Neural progenitor cell (in vitro differentiated cells): ENCODE results near the gene HS3ST5. TPM values are rescaled to one million over a fixed set of nuclear protein-coding genes. Genes with fewer than 3 reads are reported as not detected.

Source experiments
- DNase-seq: peaks from one replicate; pipeline ENCODE4 v3.0.0-alpha.2; 2016; ENCODE audit warnings: low spot score
- H2AFZ ChIP-seq: fragments of 200-600 bp; sonication (generic); replicated peaks from 2 replicates; pipeline ENCODE4 v1.6.1; 2016; ENCODE audit warnings: antibody characterized with exemption
- H3F3A ChIP-seq: fragments of 200-600 bp; sonication (generic); 2 replicates; pipeline ENCODE4 v1.6.1; 2016; ENCODE audit warnings: antibody characterized with exemption, low read depth
- H3K27ac ChIP-seq: fragments of 200-600 bp; sonication (generic); 2 replicates; pipeline ENCODE4 v1.5.1; 2016; ENCODE audit warnings: mild to moderate bottlenecking
- H3K27me3 ChIP-seq: fragments of 200-600 bp; sonication (generic); 2 replicates; pipeline ENCODE4 v1.6.1; 2016; ENCODE audit warnings: mild to moderate bottlenecking, moderate library complexity
- H3K36me3 ChIP-seq: fragments of 200-600 bp; sonication (generic); 2 replicates; pipeline ENCODE4 v1.5.1; 2016
- H3K4me1 ChIP-seq: fragments of 200-600 bp; sonication (generic); 2 replicates; pipeline ENCODE4 v1.6.1; 2016; ENCODE audit warnings: mixed run types
- H3K4me2 ChIP-seq: fragments of 200-600 bp; sonication (generic); 2 replicates; pipeline ENCODE4 v1.6.1; 2016
- H3K4me3 ChIP-seq: fragments of 200-600 bp; sonication (generic); 2 replicates; pipeline ENCODE4 v1.5.1; 2016
- H3K79me2 ChIP-seq: fragments of 200-600 bp; sonication (generic); 2 replicates; pipeline ENCODE4 v1.6.1; 2016; ENCODE audit warnings: low read depth
- H3K9ac ChIP-seq: fragments of 200-600 bp; sonication (generic); 2 replicates; pipeline ENCODE4 v1.6.1; 2016
- H3K9me3 ChIP-seq: fragments of 200-600 bp; sonication (generic); 2 replicates; pipeline ENCODE4 v1.5.1; 2016; ENCODE audit warnings: low read depth
- H4K20me1 ChIP-seq: fragments of 200-600 bp; sonication (generic); 2 replicates; pipeline ENCODE4 v1.6.1; 2016; ENCODE audit warnings: low read depth
- H3K27ac Mint-ChIP-seq: 3 replicates; pipeline ENCODE4 v1.8.0; 2021; ENCODE audit warnings: mixed read lengths
- H3K27me3 Mint-ChIP-seq: 2 replicates; pipeline ENCODE4 v1.8.0; 2022; ENCODE audit warnings: low read depth, mild to moderate bottlenecking, inconsistent platforms, moderate library complexity, mixed read lengths; ENCODE audit not compliant: insufficient read depth
- H3K36me3 Mint-ChIP-seq: 3 replicates; pipeline ENCODE4 v1.8.0; 2021; ENCODE audit warnings: mixed read lengths
- H3K4me1 Mint-ChIP-seq: 3 replicates; pipeline ENCODE4 v1.8.0; 2021; ENCODE audit warnings: mixed read lengths
- H3K4me3 Mint-ChIP-seq: 3 replicates; pipeline ENCODE4 v1.8.0; 2021; ENCODE audit warnings: mild to moderate bottlenecking, moderate library complexity, mixed read lengths
- H3K9me3 Mint-ChIP-seq: 3 replicates; pipeline ENCODE4 v1.8.0; 2020; ENCODE audit warnings: mixed read lengths
- CTCF ChIP-seq: fragments of 200-600 bp; sonication (generic); IDR thresholded peaks from 2 replicates; pipeline ENCODE4 v1.5.1; 2017; ENCODE audit warnings: antibody characterized with exemption, mild to moderate bottlenecking
- EZH2 ChIP-seq: fragments of 200-600 bp; sonication (generic); IDR thresholded peaks from 2 replicates; pipeline ENCODE4 v1.6.1; 2017; ENCODE audit warnings: antibody characterized with exemption, mild to moderate bottlenecking, moderate library complexity
- EZH2phosphoT487 ChIP-seq: fragments of 200-600 bp; sonication (generic); IDR thresholded peaks from 2 replicates; pipeline ENCODE4 v1.6.1; 2017; ENCODE audit warnings: antibody characterized with exemption
- total RNA-seq: library from RNA; depleted of rRNA; stranded (reverse); fragments of >200 nt; gene quantifications from 2 replicates; pipeline ENCODE4 v1.2.3, GENCODE V29; 2015; ENCODE audit warnings: low replicate concordance

HS3ST5 gene
- total RNA-seq, 1 donor from 2014 or later, result 0.34 TPM

- Histone ChIP-seq H3K36me3 (no peaks in the 10 kb centered on the region), H3F3A (no peaks in the 10 kb centered on the region), H4K20me1 (no peaks in the 10 kb centered on the region), H3K9me3 (no peaks in the 10 kb centered on the region), H3K4me1 (peaks cover 15% of the 10 kb centered on the region), H3K27me3 (no peaks in the 10 kb centered on the region), H3K27ac (peak overlapping the region; percentile 59), H3K4me3 (no peak overlapping the region), H3K4me2 (no peak overlapping the region), H2AFZ (no peak overlapping the region), H3K9ac (no peak overlapping the region), H3K79me2 (no peaks in the 10 kb centered on the region)
- Mint-ChIP-seq H3K36me3 (no peaks in the 10 kb centered on the region), H3K4me1 (peaks cover 12% of the 10 kb centered on the region), H3K9me3 (no peaks in the 10 kb centered on the region), H3K4me3 (no peak overlapping the region), H3K27ac (no peak overlapping the region), H3K27me3 (no peaks in the 10 kb centered on the region)
- DNase-seq, result no peak
- no peak for TF ChIP-seq EZH2
Observed at GRCh38 chr6:114172576-114173260, 170.1 kb downstream of the HS3ST5 start.

DNA sequence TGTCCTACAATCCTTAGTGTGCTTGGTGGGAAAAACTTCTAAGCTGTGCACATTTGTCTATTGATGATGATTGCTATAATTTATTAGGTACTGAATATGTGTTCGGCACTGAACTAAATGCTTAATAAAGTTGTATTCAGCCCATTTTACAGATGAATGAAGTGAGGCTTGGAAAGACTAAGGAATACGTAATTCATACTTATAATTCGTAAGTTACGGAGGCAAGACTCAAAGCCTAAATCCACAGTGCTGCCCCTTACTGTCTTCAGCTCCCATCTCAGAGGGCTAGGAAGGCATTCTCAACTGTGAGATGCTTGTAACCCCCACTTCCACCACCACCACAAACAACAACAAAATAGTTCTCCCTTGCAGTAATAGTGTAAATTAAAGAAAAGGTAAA is 171.3 kb downstream of the HS3ST5 start:
- H3K36me3 ChIP-seq, result no peaks in the 10 kb centered on the region
- TF ChIP-seq EZH2phosphoT487 (no peak), CTCF (no peak), EZH2 (no peak)
- no peak overlapping the region for H3K9ac ChIP-seq
- Mint-ChIP-seq H3K27me3 (no peaks in the 10 kb centered on the region), H3K27ac (no peak overlapping the region), H3K36me3 (no peaks in the 10 kb centered on the region), H3K4me1 (peaks cover 7% of the 10 kb centered on the region), H3K4me3 (no peak overlapping the region), H3K9me3 (no peaks in the 10 kb centered on the region)
- DNase-seq, result no peak
- H3K27me3 ChIP-seq, result no peaks in the 10 kb centered on the region
- H3F3A ChIP-seq, result no peaks in the 10 kb centered on the region
- no peak overlapping the region for H3K4me3 ChIP-seq
- no peaks in the 10 kb centered on the region for H3K79me2 ChIP-seq
- H2AFZ ChIP-seq, result no peak overlapping the region
- H3K9me3 ChIP-seq, result no peaks in the 10 kb centered on the region
- H3K4me2 ChIP-seq, result no peak overlapping the region
- no peaks in the 10 kb centered on the region for H4K20me1 ChIP-seq
- H3K4me1 ChIP-seq, result peaks cover 15% of the 10 kb centered on the region
- no peak overlapping the region for H3K27ac ChIP-seq

- TF ChIP-seq EZH2phosphoT487, result no peak
- no peak for TF ChIP-seq EZH2
- TF ChIP-seq CTCF, result no peak
Observed at GRCh38 chr6:114170958-114171387, 171.8 kb downstream of the HS3ST5 start.

GRCh38 chr6:114170372-114170771 is 172.5 kb downstream of the HS3ST5 start:
- H3K4me1 Mint-ChIP-seq, result no peaks in the 10 kb centered on the region
- H3K4me2 ChIP-seq, result no peak overlapping the region

More at GRCh38 chr6:114170958-114171387, 171.8 kb downstream of the HS3ST5 start:
- no peaks in the 10 kb centered on the region for H3K36me3 ChIP-seq
- no peak for DNase-seq
- H3K27me3 ChIP-seq, result no peaks in the 10 kb centered on the region
- H3K4me1 ChIP-seq, result peaks cover 15% of the 10 kb centered on the region
- Mint-ChIP-seq H3K36me3 (no peaks in the 10 kb centered on the region), H3K4me1 (peaks cover 2% of the 10 kb centered on the region), H3K27me3 (no peaks in the 10 kb centered on the region), H3K9me3 (no peaks in the 10 kb centered on the region), H3K27ac (no peak overlapping the region), H3K4me3 (no peak overlapping the region)
- no peak overlapping the region for H3K4me3 ChIP-seq
- H2AFZ ChIP-seq, result no peak overlapping the region
- no peak overlapping the region for H3K4me2 ChIP-seq
- no peak overlapping the region for H3K9ac ChIP-seq
- no peaks in the 10 kb centered on the region for H3K79me2 ChIP-seq
- H3K27ac ChIP-seq, result no peak overlapping the region
- H3F3A ChIP-seq, result no peaks in the 10 kb centered on the region
- no peaks in the 10 kb centered on the region for H3K9me3 ChIP-seq
- H4K20me1 ChIP-seq, result no peaks in the 10 kb centered on the region

More at GRCh38 chr6:114170372-114170771, 172.5 kb downstream of the HS3ST5 start:
- no peaks in the 10 kb centered on the region for H3K36me3 ChIP-seq
- TF ChIP-seq CTCF (no peak), EZH2phosphoT487 (no peak), EZH2 (no peak)
- H3K4me3 ChIP-seq, result no peak overlapping the region
- H4K20me1 ChIP-seq, result no peaks in the 10 kb centered on the region
- H2AFZ ChIP-seq, result no peak overlapping the region
- Mint-ChIP-seq H3K4me3 (no peak overlapping the region), H3K9me3 (no peaks in the 10 kb centered on the region), H3K27ac (no peak overlapping the region), H3K27me3 (no peaks in the 10 kb centered on the region), H3K36me3 (no peaks in the 10 kb centered on the region)
- H3K27me3 ChIP-seq, result no peaks in the 10 kb centered on the region
- no peak overlapping the region for H3K9ac ChIP-seq
- no peaks in the 10 kb centered on the region for H3F3A ChIP-seq
- H3K79me2 ChIP-seq, result no peaks in the 10 kb centered on the region
- DNase-seq, result no peak
- no peaks in the 10 kb centered on the region for H3K9me3 ChIP-seq
- peaks cover 15% of the 10 kb centered on the region for H3K4me1 ChIP-seq
- H3K27ac ChIP-seq, result no peak overlapping the region
